Uterus (tissue), 2 donors: Measurements from ENCODE around the gene CAMK1.

Source experiments
- POLR2A ChIP-seq, 2 donors: fragments of 450-650 bp; IDR thresholded peaks; one replicate each; pipeline ENCODE4 v1.6.1; 2016; ENCODE audit warnings: antibody characterized with exemption in 2 of 2, mild to moderate bottlenecking in 1 of 2, moderate library complexity in 1 of 2
- TF ChIP-seq, protein P1 (sequence below), 4 experiments: fragments of 200-600 bp in 2 of 4; fragments of 450-650 bp in 2 of 4; sonication (generic) in 2 of 4; IDR thresholded peaks; one replicate each; pipeline ENCODE4 v1.5.1; 2016 to 2019; ENCODE audit warnings: antibody characterized with exemption in 4 of 4, mild to moderate bottlenecking in 2 of 4, moderate library complexity in 1 of 4

DNA sequence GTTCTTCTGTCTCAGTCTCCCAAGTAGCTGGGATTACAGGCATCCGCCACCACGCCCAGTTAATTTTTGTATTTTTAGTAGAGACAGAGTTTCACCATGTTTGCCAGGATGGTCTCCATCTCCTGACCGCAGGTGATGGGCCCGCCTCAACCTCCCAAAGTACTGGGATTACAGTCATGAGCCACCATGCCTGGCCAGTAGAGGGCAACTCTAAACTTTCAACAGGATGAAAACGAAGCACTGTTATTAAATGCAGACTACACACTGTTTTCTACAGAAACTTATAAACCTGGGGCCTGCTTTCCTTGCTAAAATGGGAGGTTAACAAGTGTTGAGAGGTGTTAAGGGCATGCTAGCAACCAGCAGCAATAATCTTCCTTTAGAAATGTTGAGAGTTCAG is 30.8 kb upstream of the CAMK1 start:
- TF ChIP-seq, protein P1, sequence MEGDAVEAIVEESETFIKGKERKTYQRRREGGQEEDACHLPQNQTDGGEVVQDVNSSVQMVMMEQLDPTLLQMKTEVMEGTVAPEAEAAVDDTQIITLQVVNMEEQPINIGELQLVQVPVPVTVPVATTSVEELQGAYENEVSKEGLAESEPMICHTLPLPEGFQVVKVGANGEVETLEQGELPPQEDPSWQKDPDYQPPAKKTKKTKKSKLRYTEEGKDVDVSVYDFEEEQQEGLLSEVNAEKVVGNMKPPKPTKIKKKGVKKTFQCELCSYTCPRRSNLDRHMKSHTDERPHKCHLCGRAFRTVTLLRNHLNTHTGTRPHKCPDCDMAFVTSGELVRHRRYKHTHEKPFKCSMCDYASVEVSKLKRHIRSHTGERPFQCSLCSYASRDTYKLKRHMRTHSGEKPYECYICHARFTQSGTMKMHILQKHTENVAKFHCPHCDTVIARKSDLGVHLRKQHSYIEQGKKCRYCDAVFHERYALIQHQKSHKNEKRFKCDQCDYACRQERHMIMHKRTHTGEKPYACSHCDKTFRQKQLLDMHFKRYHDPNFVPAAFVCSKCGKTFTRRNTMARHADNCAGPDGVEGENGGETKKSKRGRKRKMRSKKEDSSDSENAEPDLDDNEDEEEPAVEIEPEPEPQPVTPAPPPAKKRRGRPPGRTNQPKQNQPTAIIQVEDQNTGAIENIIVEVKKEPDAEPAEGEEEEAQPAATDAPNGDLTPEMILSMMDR (IDR thresholded peaks at IDR 0.05): no peak
- no peak for TF ChIP-seq POLR2A (IDR thresholded peaks at IDR 0.05)
